ENCODE data around the gene RAB8B. TPM values are rescaled to one million over a fixed set of nuclear protein-coding genes. Genes with fewer than 3 reads are reported as not detected.

The RAB8B gene
- total RNA-seq, 1 experiment from 2014 or later, result 33.8 TPM

DNA sequence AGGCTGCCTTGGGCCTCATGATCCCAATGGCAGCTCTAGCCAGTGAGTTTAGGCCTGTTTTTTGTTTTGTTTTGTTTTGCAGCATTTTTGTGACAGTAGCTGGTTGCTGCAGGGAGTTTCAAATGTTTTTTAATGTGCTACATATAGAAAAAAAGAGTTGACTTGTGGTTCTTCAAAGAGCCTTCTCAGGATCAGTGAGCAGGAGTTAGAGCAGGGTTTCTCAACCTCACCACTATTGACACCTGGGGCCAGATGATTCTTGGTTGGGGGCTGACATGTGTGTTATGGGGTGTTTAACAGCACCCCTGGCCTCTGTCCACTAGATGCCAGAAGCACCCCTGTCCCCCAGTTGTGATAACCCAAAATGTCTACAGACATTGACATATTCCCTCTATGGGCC, 105.9 kb downstream of the RAB8B start:
- Histone ChIP-seq H3K27ac (ENCODE audit: insufficient read length, low read depth, low read length) (no peak overlapping the region), H3K4me1 (ENCODE audit: insufficient read depth, low read length) (no peaks in the 10 kb centered on the region), H3K56ac (ENCODE audit: insufficient read length, low read depth, low read length) (no peak overlapping the region), H2AK5ac (ENCODE audit: insufficient read length, low read length) (no peak overlapping the region), H3K18ac (ENCODE audit: insufficient read length, low read depth, low read length) (no peak overlapping the region), H3K23ac (ENCODE audit: insufficient read length, low read depth, low read length) (no peak overlapping the region), H3K79me2 (ENCODE audit: insufficient read depth, low read length) (no peaks in the 10 kb centered on the region), H2BK5ac (ENCODE audit: insufficient read length, low read length) (no peak overlapping the region), H2BK120ac (ENCODE audit: low read depth, low read length, poor library complexity, severe bottlenecking) (no peak overlapping the region), H4K20me1 (ENCODE audit: control insufficient read depth, insufficient read depth, insufficient read length) (no peaks in the 10 kb centered on the region), H3K23me2 (ENCODE audit: insufficient read length, low read depth, low read length, poor library complexity, severe bottlenecking) (no peaks in the 10 kb centered on the region), H2BK12ac (ENCODE audit: insufficient read length, low read depth, low read length) (no peak overlapping the region), H2BK20ac (ENCODE audit: low read depth, low read length, poor library complexity, severe bottlenecking) (no peak overlapping the region), H3K79me1 (ENCODE audit: insufficient read depth, low read depth, low read length, poor library complexity, severe bottlenecking) (no peaks in the 10 kb centered on the region), H4K91ac (ENCODE audit: insufficient read length, low read depth, low read length) (no peak overlapping the region), H3K9ac (ENCODE audit: extremely low read depth, insufficient read length, low read length) (no peak overlapping the region), H3K9me3 (ENCODE audit: control insufficient read depth, low read depth, low read length) (no peaks in the 10 kb centered on the region), H3T11ph (ENCODE audit: low read length) (no peak overlapping the region), H4K5ac (ENCODE audit: insufficient read length, low read depth, low read length) (no peak overlapping the region), H2BK15ac (ENCODE audit: low read depth, low read length) (no peak overlapping the region), H3K4me2 (ENCODE audit: insufficient read depth, insufficient read length, low read length) (no peak overlapping the region), H3K27me3 (ENCODE audit: insufficient read depth, low read length) (no peaks in the 10 kb centered on the region), H3K4ac (ENCODE audit: low read depth, low read length) (no peak overlapping the region), H3K14ac (ENCODE audit: insufficient read depth, low read length) (no peak overlapping the region), H4K8ac (replicated peaks; ENCODE audit: insufficient read length, low read depth, low read length) (no peak overlapping the region), H2AFZ (ENCODE audit: low read length) (no peak overlapping the region)
- TF ChIP-seq, protein P1, sequence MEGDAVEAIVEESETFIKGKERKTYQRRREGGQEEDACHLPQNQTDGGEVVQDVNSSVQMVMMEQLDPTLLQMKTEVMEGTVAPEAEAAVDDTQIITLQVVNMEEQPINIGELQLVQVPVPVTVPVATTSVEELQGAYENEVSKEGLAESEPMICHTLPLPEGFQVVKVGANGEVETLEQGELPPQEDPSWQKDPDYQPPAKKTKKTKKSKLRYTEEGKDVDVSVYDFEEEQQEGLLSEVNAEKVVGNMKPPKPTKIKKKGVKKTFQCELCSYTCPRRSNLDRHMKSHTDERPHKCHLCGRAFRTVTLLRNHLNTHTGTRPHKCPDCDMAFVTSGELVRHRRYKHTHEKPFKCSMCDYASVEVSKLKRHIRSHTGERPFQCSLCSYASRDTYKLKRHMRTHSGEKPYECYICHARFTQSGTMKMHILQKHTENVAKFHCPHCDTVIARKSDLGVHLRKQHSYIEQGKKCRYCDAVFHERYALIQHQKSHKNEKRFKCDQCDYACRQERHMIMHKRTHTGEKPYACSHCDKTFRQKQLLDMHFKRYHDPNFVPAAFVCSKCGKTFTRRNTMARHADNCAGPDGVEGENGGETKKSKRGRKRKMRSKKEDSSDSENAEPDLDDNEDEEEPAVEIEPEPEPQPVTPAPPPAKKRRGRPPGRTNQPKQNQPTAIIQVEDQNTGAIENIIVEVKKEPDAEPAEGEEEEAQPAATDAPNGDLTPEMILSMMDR (conservative IDR thresholded peaks at IDR 0.05), result no peak
- DNase-seq, result no peak
- no peak overlapping the region for H3K27ac Mint-ChIP-seq
- peaks cover 4 to 8% of the 10 kb centered on the region in 2 experiments; a peak in 3 of 4 replicates for H3K4me1 Mint-ChIP-seq
- no peak overlapping the region for H3K4me3 Mint-ChIP-seq
- peaks cover 0 to 13% (median 7%) of the 10 kb centered on the region in 3 experiments; a peak in 4 of 7 replicates for H3K36me3 Mint-ChIP-seq (ENCODE audit: insufficient read depth in 1 of 3, low read depth in 3 of 3)
- no peaks in the 10 kb centered on the region for H3K9me3 Mint-ChIP-seq
- no peaks in the 10 kb centered on the region for H3K27me3 Mint-ChIP-seq (ENCODE audit: low read depth)

Data from H9 (cell line).